ENCODE results near the gene TACC2.

DNA sequence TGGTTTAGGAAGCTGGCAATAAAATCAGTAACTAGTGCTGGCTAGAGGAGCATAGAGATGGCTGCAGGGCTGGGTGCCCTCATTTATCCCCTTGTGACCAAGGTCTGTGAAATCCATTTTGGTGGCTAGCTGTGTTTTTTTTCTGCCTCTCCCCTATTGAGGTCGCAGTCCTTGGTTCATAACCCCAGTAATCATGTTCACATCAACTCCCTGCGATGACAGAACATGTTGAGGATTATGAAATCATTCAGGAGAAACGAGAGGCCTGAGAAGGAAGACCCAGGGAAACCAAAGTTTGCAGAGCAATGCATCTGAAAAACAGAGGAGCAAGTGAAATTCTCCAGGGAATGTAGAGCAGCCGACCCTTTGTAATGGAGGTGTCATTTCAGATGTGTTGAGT, 126.9 kb downstream of the TACC2 start:
- TF ChIP-seq POLR2AphosphoS5 (IDR thresholded peaks at IDR 0.05): no peak
- TF ChIP-seq, protein P1, sequence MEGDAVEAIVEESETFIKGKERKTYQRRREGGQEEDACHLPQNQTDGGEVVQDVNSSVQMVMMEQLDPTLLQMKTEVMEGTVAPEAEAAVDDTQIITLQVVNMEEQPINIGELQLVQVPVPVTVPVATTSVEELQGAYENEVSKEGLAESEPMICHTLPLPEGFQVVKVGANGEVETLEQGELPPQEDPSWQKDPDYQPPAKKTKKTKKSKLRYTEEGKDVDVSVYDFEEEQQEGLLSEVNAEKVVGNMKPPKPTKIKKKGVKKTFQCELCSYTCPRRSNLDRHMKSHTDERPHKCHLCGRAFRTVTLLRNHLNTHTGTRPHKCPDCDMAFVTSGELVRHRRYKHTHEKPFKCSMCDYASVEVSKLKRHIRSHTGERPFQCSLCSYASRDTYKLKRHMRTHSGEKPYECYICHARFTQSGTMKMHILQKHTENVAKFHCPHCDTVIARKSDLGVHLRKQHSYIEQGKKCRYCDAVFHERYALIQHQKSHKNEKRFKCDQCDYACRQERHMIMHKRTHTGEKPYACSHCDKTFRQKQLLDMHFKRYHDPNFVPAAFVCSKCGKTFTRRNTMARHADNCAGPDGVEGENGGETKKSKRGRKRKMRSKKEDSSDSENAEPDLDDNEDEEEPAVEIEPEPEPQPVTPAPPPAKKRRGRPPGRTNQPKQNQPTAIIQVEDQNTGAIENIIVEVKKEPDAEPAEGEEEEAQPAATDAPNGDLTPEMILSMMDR (IDR thresholded peaks at IDR 0.05): no peak
